A549 (cell line): Measurements from ENCODE around the gene DUSP1. TPM values are rescaled to one million over a fixed set of nuclear protein-coding genes. Genes with fewer than 3 reads are reported as not detected.

Source experiments
- ATAC-seq, 2 experiments: fragments of 200-7000 bp in 1 of 2; fragments of >200 bp in 1 of 2; cut with Nextera tagmentation in 1 of 2; cut with Tn5 transposase in 1 of 2; 3 replicates each; pipeline versions ENCODE4 v1.8.0 to v1.9.1; 2018 to 2020; ENCODE audit warnings: mild to moderate bottlenecking in 1 of 2, moderate library complexity in 1 of 2
- CTCF ChIA-PET: fragments of 300-600 bp; sonication (Branson Sonifier 250); formaldehyde crosslinking; extraction: SDS; loops from one replicate; lab custom pipeline; 2021; ENCODE audit warnings: antibody characterized with exemption, inconsistent platforms; lab: Yijun Ruan, JAX
- POLR2A ChIA-PET: fragments of 350-600 bp; formaldehyde crosslinking; extraction: SDS; loops from one replicate; lab custom pipeline; 2021; ENCODE audit warnings: antibody characterized with exemption, inconsistent platforms; lab: Yijun Ruan, JAX
- DNase-seq, 2 experiments: peaks; one replicate each; pipeline versions ENCODE4 v3.0.0 to v3.0.0-alpha.2; 2011 to 2016; ENCODE audit warnings: low read depth in 1 of 2, low spot score in 1 of 2
- FAIRE-seq: peaks from 2 replicates; lab custom pipeline; 2011; peaks lifted over from hg19 to GRCh38; lab: Jason Lieb, UNC
- H3K27ac ChIP-seq, 2 experiments: fragments of >200 bp; sonication (Bioruptor Twin); formaldehyde crosslinking; 3 replicates each; pipeline ENCODE4 v1.5.1; 2016 to 2017
- H3K4me1 ChIP-seq: fragments of >200 bp; sonication (Bioruptor Twin); formaldehyde crosslinking; 3 replicates; pipeline ENCODE4 v1.6.1; 2016
- H3K4me2 ChIP-seq: fragments of >200 bp; sonication (Bioruptor Twin); formaldehyde crosslinking; 3 replicates; pipeline ENCODE4 v1.6.1; 2016
- H3K4me3 ChIP-seq: fragments of >200 bp; sonication (Bioruptor Twin); formaldehyde crosslinking; 3 replicates; pipeline ENCODE4 v1.5.1; 2016
- H3K9me3 ChIP-seq: fragments of >200 bp; sonication (Bioruptor Twin); formaldehyde crosslinking; 3 replicates; pipeline ENCODE4 v1.6.1; 2016
- CBX8 ChIP-seq: fragments of 200-600 bp; sonication (generic); IDR thresholded peaks from 2 replicates; pipeline ENCODE4 v1.6.1; 2016
- CHD4 ChIP-seq: fragments of 200-600 bp; sonication (generic); IDR thresholded peaks from 2 replicates; pipeline ENCODE4 v1.6.1; 2016; ENCODE audit warnings: antibody characterized with exemption, mild to moderate bottlenecking, borderline replicate concordance
- EHF ChIP-seq: fragments of 250-450 bp; sonication (Bioruptor Pico); IDR thresholded peaks from 2 replicates; pipeline ENCODE4 v1.5.0; 2020; ENCODE audit warnings: mild to moderate bottlenecking
- ELK1 ChIP-seq: fragments of 150-350 bp; IDR thresholded peaks from 2 replicates; pipeline ENCODE4 v1.6.1; 2014; ENCODE audit warnings: low read depth, mild to moderate bottlenecking, low read length
- FOSB ChIP-seq: fragments of 250-450 bp; sonication (Bioruptor Pico); IDR thresholded peaks from 2 replicates; pipeline ENCODE4 v1.5.0; 2020; ENCODE audit warnings: mild to moderate bottlenecking, moderate library complexity
- FOSL2 ChIP-seq, 2 experiments: fragments of 450-650 bp in 1 of 2; fragments of >200 bp in 1 of 2; sonication (Bioruptor Twin) in 1 of 2; formaldehyde crosslinking; IDR thresholded peaks; 2 replicates each; pipeline versions ENCODE4 v1.5.0 to v1.6.1; 2016 to 2020; ENCODE audit warnings: mild to moderate bottlenecking in 1 of 2, moderate library complexity in 1 of 2
- FOXS1 ChIP-seq: fragments of 250-450 bp; sonication (Bioruptor Pico); IDR thresholded peaks from 2 replicates; pipeline ENCODE4 v1.5.0; 2020; ENCODE audit warnings: mild to moderate bottlenecking, moderate library complexity
- HOXB5 ChIP-seq: fragments of 250-450 bp; sonication (Bioruptor Pico); IDR thresholded peaks from 2 replicates; pipeline ENCODE4 v1.5.0; 2020; ENCODE audit warnings: mild to moderate bottlenecking, moderate library complexity
- JUNB ChIP-seq: fragments of >200 bp; sonication (Bioruptor Twin); formaldehyde crosslinking; IDR thresholded peaks from 2 replicates; pipeline ENCODE4 v1.6.1; 2016
- KDM1A ChIP-seq: fragments of 200-600 bp; sonication (generic); IDR thresholded peaks from 2 replicates; pipeline ENCODE4 v1.6.1; 2016; ENCODE audit warnings: low read depth, mild to moderate bottlenecking
- KDM5A ChIP-seq: fragments of 200-600 bp; sonication (generic); IDR thresholded peaks from 2 replicates; pipeline ENCODE4 v1.6.1; 2016; ENCODE audit warnings: antibody characterized with exemption, mild to moderate bottlenecking
- NPAS2 ChIP-seq: fragments of 250-450 bp; sonication (Bioruptor Pico); IDR thresholded peaks from 2 replicates; pipeline ENCODE4 v1.8.0; 2022; ENCODE audit warnings: mild to moderate bottlenecking, moderate library complexity, borderline replicate concordance
- POLR2AphosphoS2 ChIP-seq: conservative IDR thresholded peaks from 2 replicates; pipeline ENCODE4 v1.6.1; 2012; ENCODE audit warnings: low read length, improper control_type of control experiment, inconsistent platforms
- RARB ChIP-seq: fragments of 250-450 bp; sonication (Bioruptor Pico); IDR thresholded peaks from 2 replicates; pipeline ENCODE4 v1.8.0; 2021; ENCODE audit warnings: mild to moderate bottlenecking, moderate library complexity
- RCOR1 ChIP-seq: fragments of 150-350 bp; IDR thresholded peaks from 2 replicates; pipeline ENCODE4 v1.6.1; 2014; ENCODE audit warnings: antibody characterized with exemption, low read length, low read depth
- SREBF2 ChIP-seq: fragments of 450-650 bp; IDR thresholded peaks from 2 replicates; pipeline ENCODE4 v1.6.1; 2014; ENCODE audit warnings: mild to moderate bottlenecking, moderate library complexity
- ZSCAN20 ChIP-seq: fragments of 250-450 bp; sonication (Bioruptor Pico); IDR thresholded peaks from 2 replicates; pipeline ENCODE4 v1.8.0; 2022; ENCODE audit warnings: mild to moderate bottlenecking, moderate library complexity
- WGBS: methylation state at CpG from one replicate; pipeline ENCODE4 v1.1.6; 2017; ENCODE audit errors: missing lambda C conversion rate; 5-methylcytosine and 5-hydroxymethylcytosine counted together
- polyA plus RNA-seq, 4 experiments: library from polyadenylated mRNA; depleted of rRNA in 3 of 4; stranded (reverse); fragments of >200 nt; fragmentation: RNase III in 1 of 4; extraction: RNeasy Plus Mini Kit Qiagen cat#74134 plus additional on column Dnase treatment in 1 of 4; gene quantifications; 2 replicates in 3 of 4; 3 replicates in 1 of 4; pipeline ENCODE4 v1.2.3, GENCODE V29; 2011 to 2017
- TF ChIP-seq, protein P1 (sequence below): fragments of 250-450 bp; sonication (Bioruptor Pico); IDR thresholded peaks from 2 replicates; pipeline ENCODE4 v1.5.0; 2020; ENCODE audit warnings: low read depth, mild to moderate bottlenecking, moderate library complexity
- TF ChIP-seq, protein P2 (sequence below): fragments of 450-650 bp; IDR thresholded peaks from 2 replicates; pipeline ENCODE4 v1.6.1; 2014; ENCODE audit warnings: antibody characterized with exemption
- TF ChIP-seq, protein P3 (sequence below): fragments of 250-450 bp; sonication (Bioruptor Pico); IDR thresholded peaks from 2 replicates; pipeline ENCODE4 v1.5.0; 2021; ENCODE audit warnings: mild to moderate bottlenecking, moderate library complexity, borderline replicate concordance

Gene DUSP1
- polyA plus RNA-seq, 2 of the 4 experiments (the other 2 are of a cell fraction) = 207 to 594 TPM

GRCh38 chr5:172751761-172752510, 19.1 kb downstream of the DUSP1 start:
- POLR2A ChIA-PET = interaction anchor here (1.1 to 1.5 kb wide), 2 partner anchors 11 to 13 kb away, joined by 4 read pairs; no protein-coding TSS in a partner anchor

DNA sequence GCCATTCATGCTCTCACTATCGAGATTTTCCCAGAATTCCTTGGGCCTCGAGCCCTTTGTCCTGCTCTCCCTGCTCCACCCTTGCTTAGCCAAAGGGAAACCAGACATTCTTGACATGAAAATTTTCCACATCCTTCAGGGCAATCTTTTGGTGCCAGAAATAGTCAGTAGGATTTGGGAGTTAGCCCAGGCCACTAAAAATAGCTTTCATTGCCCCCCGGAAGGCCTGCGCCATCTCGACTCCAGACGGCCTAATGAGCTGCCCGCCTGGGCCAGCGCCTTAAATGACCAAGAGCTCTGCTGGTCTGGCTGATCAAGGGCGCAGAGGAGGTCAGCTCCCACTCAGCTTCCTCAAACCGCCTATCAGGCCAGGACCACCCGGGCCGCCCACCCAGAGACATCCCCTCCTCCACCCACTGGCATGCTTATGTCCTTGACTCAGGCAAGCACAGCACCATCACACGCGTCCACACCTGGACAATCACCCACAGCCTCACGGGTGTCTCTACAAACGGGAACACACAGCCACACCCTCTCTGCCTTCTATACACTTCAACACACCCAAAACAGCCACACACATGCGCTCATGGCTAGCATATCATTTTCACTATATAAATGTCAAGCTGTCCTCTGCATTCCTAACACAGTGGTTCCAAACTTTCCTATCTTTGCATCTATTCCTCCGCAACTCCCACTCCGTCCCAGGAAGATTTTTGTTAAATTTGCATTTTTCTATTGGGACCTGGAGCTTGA, 20.9 kb downstream of the DUSP1 start:
- FAIRE-seq (no peak), ATAC-seq (no peak), DNase-seq (no peak)
- CTCF ChIA-PET = interaction anchor here (0.9 to 3.3 kb wide), 9 partner anchors 9 to 183 kb away, joined by 3 to 11 read pairs (median 4); no protein-coding TSS in a partner anchor
- no peak overlapping the region for H3K4me2 ChIP-seq
- TF ChIP-seq, protein P1, sequence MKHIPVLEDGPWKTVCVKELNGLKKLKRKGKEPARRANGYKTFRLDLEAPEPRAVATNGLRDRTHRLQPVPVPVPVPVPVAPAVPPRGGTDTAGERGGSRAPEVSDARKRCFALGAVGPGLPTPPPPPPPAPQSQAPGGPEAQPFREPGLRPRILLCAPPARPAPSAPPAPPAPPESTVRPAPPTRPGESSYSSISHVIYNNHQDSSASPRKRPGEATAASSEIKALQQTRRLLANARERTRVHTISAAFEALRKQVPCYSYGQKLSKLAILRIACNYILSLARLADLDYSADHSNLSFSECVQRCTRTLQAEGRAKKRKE (CRISPR knock-in tag) = no peak
- TF ChIP-seq FOXS1 (no peak), JUNB (no peak), EHF (CRISPR knock-in tag) (no peak), KDM1A (no peak), NPAS2 (CRISPR knock-in tag) (no peak), RARB (no peak), CHD4 (no peak), KDM5A (no peak), ZSCAN20 (CRISPR knock-in tag) (no peak), RCOR1 (no peak), FOSL2 (IDR thresholded peaks at IDR 0.05) (no peak), FOSL2 (CRISPR knock-in tag; IDR thresholded peaks at IDR 0.05) (no peak), ELK1 (no peak), SREBF2 (no peak), CBX8 (no peak), FOSB (CRISPR knock-in tag) (no peak)
- H3K4me3 ChIP-seq = no peak overlapping the region
- 83% methylated on average over 19 of the region's 19 CpGs for WGBS
- no peaks in the 10 kb centered on the region for H3K4me1 ChIP-seq
- 0 out of 6 replicates have a peak overlapping the region, but pooled peaks of 1 of the 2 experiments have one; percentile 23 for H3K27ac ChIP-seq
- peaks cover 13% of the 10 kb centered on the region for H3K9me3 ChIP-seq
- POLR2A ChIA-PET = interaction anchor here (1.2 kb wide), 1 partner anchor 15 kb away, joined by 3 read pairs; no protein-coding TSS in a partner anchor

More at GRCh38 chr5:172751761-172752510, 19.1 kb downstream of the DUSP1 start:
- CTCF ChIA-PET = interaction anchor here (1.5 to 3.3 kb wide), 4 partner anchors 23 to 181 kb away, joined by 5 to 16 read pairs (median 8); no protein-coding TSS in a partner anchor
- no peak for FAIRE-seq
- DNase-seq = no peak
- Histone ChIP-seq H3K9me3 (peaks cover 12% of the 10 kb centered on the region), H3K4me2 (no peak overlapping the region), H3K27ac (peak overlapping the region in 1 of 2 experiments; percentile 40; a peak in 2 of 6 replicates), H3K4me1 (no peaks in the 10 kb centered on the region), H3K4me3 (no peak overlapping the region)
- peak; percentile 21 to 24; a peak in 3 of 6 replicates for ATAC-seq
- WGBS = 86% methylated on average over 14 of the region's 14 CpGs
- TF ChIP-seq ZSCAN20 (CRISPR knock-in tag) = no peak
- TF ChIP-seq CHD4 = no peak
- no peak for TF ChIP-seq POLR2AphosphoS2
- TF ChIP-seq, protein P2, sequence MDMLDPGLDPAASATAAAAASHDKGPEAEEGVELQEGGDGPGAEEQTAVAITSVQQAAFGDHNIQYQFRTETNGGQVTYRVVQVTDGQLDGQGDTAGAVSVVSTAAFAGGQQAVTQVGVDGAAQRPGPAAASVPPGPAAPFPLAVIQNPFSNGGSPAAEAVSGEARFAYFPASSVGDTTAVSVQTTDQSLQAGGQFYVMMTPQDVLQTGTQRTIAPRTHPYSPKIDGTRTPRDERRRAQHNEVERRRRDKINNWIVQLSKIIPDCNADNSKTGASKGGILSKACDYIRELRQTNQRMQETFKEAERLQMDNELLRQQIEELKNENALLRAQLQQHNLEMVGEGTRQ = no peak
- TF ChIP-seq, protein P1 (CRISPR knock-in tag) = no peak
- no peak for TF ChIP-seq RCOR1
- TF ChIP-seq HOXB5 = no peak
- TF ChIP-seq, protein P3, sequence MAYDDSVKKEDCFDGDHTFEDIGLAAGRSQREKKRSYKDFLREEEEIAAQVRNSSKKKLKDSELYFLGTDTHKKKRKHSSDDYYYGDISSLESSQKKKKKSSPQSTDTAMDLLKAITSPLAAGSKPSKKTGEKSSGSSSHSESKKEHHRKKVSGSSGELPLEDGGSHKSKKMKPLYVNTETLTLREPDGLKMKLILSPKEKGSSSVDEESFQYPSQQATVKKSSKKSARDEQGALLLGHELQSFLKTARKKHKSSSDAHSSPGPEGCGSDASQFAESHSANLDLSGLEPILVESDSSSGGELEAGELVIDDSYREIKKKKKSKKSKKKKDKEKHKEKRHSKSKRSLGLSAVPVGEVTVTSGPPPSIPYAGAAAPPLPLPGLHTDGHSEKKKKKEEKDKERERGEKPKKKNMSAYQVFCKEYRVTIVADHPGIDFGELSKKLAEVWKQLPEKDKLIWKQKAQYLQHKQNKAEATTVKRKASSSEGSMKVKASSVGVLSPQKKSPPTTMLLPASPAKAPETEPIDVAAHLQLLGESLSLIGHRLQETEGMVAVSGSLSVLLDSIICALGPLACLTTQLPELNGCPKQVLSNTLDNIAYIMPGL (CRISPR knock-in tag) = no peak
